Pons (tissue), 1 donor: ENCODE measurements around the gene PRM2.

Experiments
- DNase-seq: peaks from one replicate; pipeline ENCODE4 v3.0.0-alpha.2; 2016; ENCODE audit warnings: low spot score

Gene PRM2

DNA sequence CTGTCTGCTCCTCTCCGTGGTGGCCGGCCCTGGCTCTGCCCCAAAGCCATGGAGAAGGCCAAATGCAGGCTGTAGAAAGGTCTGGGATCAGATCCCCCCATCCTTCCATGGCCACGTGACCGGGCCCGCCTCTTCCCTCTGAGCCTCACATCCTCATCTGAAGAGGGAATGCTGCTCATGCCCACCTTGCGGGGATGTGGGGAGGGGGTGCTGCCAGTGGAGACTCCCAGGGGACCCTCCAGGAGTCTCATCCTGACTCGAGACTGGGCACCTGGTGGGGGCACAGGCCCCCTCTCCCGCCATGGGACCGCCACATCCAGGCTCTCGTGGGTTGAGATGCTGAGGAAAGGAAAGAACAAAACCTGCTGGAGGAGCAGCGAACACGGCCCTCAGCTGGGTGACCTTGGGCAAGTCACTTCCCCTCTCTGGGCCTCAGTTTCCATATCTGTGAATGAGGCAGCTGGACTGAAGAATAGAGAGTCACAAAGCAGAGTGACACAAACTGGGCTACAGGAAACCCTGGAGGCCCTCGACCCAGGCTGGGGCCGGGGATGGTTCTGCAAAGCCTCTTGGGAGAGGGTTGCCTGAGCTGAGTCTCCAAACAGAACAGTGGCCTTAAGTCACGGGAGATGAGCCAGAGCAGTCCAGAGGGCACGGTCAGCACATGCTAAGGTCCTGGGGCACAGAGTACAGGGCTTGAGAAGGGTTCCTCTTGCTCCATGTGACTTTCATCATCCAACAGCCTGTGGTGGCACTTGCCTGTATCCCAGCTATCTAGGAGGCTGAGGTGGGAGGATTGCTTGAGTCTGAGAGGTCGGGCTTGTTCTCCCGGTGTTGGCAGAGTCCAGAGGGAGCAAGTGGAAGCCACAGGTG is 50.4 kb downstream of the PRM2 start:
- no peak for DNase-seq
